Stimulated activated CD4-positive, alpha-beta T cell treated with anti-CD3 and anti-CD28 coated beads, Interleukin-12 subunit alpha, Interleukin-12 subunit beta, amount 100 ng/mL, for 48 hours (primary cell): ENCODE measurements around the gene PRPF4.
"Not testable (repeated sequence)": the region's sequence is repeated elsewhere in the genome, so short reads cannot be mapped to it uniquely, and the experiment has no call there.

ENCODE experiments used
- DNase-seq, 3 donors: peaks; one replicate each; pipeline ENCODE4 v3.0.0-alpha.2; 2020; ENCODE audit warnings: low read depth in 2 of 3, low spot score in 1 of 3

The PRPF4 gene

GRCh38 chr9:113275157-113276131, at the start of gene PRPF4, which contains the start of gene CDC26:
Gene PRPF4 (plus strand): TSS chr9:113275658. CDS start chr9:113275744, 86 bp downstream.
Gene CDC26 (minus strand): TSS chr9:113275572. CDS start chr9:113272507, 3,065 bp downstream.
- DNase-seq, result peak; percentile 92 to 95 (median 93)

GRCh38 chr9:113227436-113227835, 48.0 kb upstream of the PRPF4 start:
- no peak for DNase-seq

- DNase-seq, result no peak
These were observed 47.3 kb upstream of the PRPF4 start for GRCh38 chr9:113228130-113228665.

GRCh38 chr9:113231701-113232100, 43.8 kb upstream of the PRPF4 start:
- no peak for DNase-seq

- DNase-seq, result not testable (repeated sequence)
These were observed 39.7 kb upstream of the PRPF4 start for GRCh38 chr9:113235701-113236255.

- no peak for DNase-seq
These were observed 38.4 kb upstream of the PRPF4 start for GRCh38 chr9:113237026-113237425.

GRCh38 chr9:113238202-113238858, 37.1 kb upstream of the PRPF4 start:
- no peak for DNase-seq

- no peak for DNase-seq
These were observed 36.6 kb upstream of the PRPF4 start for GRCh38 chr9:113238859-113239232.

- no peak for DNase-seq
These were observed 34.3 kb upstream of the PRPF4 start for GRCh38 chr9:113241161-113241560.

- DNase-seq, result no peak
These were observed 30.9 kb upstream of the PRPF4 start for GRCh38 chr9:113244556-113244955.

- DNase-seq, result no peak
These were observed 29.6 kb upstream of the PRPF4 start for GRCh38 chr9:113245894-113246293.

- DNase-seq, result no peak
These were observed 28.5 kb upstream of the PRPF4 start for GRCh38 chr9:113246928-113247327.

GRCh38 chr9:113247640-113248039, 27.8 kb upstream of the PRPF4 start:
- no peak for DNase-seq

GRCh38 chr9:113249661-113250060, 25.8 kb upstream of the PRPF4 start:
- DNase-seq, result not testable (repeated sequence)

- no peak for DNase-seq
These were observed 24.7 kb upstream of the PRPF4 start for GRCh38 chr9:113250807-113251206.

- DNase-seq, result no peak
These were observed 20.5 kb upstream of the PRPF4 start for GRCh38 chr9:113254991-113255390.

GRCh38 chr9:113255438-113255837, 20.0 kb upstream of the PRPF4 start:
- no peak for DNase-seq

- DNase-seq, result no peak
These were observed 17.6 kb upstream of the PRPF4 start for GRCh38 chr9:113257863-113258262.

GRCh38 chr9:113258282-113258681, 17.2 kb upstream of the PRPF4 start:
- no peak for DNase-seq

- DNase-seq, result no peak
These were observed 13.4 kb upstream of the PRPF4 start for GRCh38 chr9:113261917-113262671.

GRCh38 chr9:113266174-113266573, 9.3 kb upstream of the PRPF4 start:
- DNase-seq, result no peak
